Fibroblast of pulmonary artery (primary cell): ENCODE measurements around the gene HINT3.
"Not testable (repeated sequence)": the region's sequence is repeated elsewhere in the genome, so short reads cannot be mapped to it uniquely, and the experiment has no call there.

Experiments
- DNase-seq: peaks from one replicate; pipeline ENCODE4 v3.0.0-alpha.2; 2010; ENCODE audit warnings: low read depth
- H3K4me3 ChIP-seq: replicated peaks from 2 replicates; pipeline ENCODE4 v1.5.1; 2011; ENCODE audit warnings: low read depth, mild to moderate bottlenecking, control low read depth, low read length, moderate library complexity
- TF ChIP-seq, protein P1 (sequence below): IDR thresholded peaks from 2 replicates; pipeline ENCODE4 v1.5.1; 2011; ENCODE audit warnings: mild to moderate bottlenecking, control low read depth, low read length, inconsistent platforms; ENCODE audit errors: missing control alignments

Gene HINT3

DNA sequence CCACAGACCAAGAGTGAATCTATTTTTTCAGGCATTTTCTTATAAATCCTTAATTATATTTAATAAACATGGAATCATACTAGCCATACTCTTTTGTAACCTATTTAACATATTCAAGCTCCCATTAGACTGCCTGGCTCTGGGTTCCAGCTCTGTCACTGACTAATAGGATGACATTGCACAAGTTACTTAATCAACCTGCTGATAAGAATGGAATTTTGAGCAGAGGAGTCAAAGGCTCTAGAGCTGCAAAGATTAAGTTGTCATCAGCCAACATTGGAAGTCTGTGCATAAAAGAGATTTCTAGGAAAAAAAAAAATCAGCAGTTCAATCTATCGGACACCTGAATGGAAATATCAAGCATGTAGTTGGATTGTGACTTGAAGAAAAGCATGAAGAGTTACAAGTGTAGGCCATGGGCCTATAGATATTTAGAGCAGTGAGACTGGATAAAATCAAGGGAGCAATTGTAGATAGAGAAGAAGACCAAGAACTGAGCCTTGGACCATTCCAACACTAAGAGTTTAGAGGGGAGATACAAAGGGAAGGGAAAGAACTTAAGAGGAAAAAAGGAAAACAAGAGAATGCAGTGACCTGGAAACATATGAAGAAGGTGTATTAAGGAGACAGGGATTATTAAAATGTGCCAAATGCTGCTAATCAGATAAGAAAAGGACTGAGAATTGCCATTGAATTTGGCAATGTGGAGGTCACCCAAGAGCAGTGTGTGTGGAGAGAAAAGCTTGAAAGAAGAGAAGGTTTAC, 11.0 kb upstream of the HINT3 start:
- TF ChIP-seq, protein P1, sequence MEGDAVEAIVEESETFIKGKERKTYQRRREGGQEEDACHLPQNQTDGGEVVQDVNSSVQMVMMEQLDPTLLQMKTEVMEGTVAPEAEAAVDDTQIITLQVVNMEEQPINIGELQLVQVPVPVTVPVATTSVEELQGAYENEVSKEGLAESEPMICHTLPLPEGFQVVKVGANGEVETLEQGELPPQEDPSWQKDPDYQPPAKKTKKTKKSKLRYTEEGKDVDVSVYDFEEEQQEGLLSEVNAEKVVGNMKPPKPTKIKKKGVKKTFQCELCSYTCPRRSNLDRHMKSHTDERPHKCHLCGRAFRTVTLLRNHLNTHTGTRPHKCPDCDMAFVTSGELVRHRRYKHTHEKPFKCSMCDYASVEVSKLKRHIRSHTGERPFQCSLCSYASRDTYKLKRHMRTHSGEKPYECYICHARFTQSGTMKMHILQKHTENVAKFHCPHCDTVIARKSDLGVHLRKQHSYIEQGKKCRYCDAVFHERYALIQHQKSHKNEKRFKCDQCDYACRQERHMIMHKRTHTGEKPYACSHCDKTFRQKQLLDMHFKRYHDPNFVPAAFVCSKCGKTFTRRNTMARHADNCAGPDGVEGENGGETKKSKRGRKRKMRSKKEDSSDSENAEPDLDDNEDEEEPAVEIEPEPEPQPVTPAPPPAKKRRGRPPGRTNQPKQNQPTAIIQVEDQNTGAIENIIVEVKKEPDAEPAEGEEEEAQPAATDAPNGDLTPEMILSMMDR, result no peak
- peak; percentile 84 for DNase-seq
- H3K4me3 ChIP-seq, result no peak overlapping the region

DNA sequence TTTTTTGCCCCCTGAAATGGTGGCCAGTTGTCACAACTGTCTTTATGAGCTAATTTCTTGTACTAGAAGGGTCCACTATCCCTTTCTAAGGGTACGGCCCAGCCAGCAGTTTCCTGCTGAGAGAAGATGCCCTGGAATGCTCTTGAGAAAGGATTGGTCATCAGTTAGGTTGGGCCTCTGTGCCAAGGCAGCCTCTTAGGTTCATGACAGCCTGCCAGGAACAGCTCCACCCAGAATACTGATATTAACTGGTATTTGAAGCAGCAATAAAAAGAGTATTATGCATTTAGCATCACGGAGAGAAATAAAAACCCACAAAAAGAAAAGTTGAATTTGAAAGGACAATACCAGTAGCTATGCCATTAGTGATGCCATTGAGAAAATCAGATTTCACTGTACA, 9.0 kb upstream of the HINT3 start:
- peak; percentile 78 for DNase-seq
- no peak overlapping the region for H3K4me3 ChIP-seq
- TF ChIP-seq, protein P1, result no peak

GRCh38 chr6:125948455-125948854, 8.1 kb upstream of the HINT3 start:
- TF ChIP-seq, protein P1, result no peak
- no peak overlapping the region for H3K4me3 ChIP-seq
- no peak for DNase-seq

DNA sequence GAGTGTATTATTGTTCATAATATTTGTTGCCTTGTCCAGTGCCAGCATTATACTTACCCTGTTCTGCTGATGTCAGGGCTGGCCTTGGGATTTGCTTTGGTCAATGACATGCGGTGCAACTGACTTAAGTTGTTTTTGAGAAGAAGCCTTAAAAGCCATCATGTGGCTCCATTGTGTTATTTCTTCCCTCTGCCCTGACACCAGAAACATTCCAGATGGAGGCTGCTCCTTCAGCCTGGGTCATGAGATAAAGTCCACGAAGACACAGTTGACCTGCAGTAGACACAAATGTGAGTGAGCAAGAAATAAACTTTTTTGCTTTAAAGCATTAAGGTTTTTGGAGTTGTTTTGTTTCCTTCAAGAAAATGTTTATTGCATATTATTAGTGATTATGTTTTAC, 7.5 kb upstream of the HINT3 start:
- H3K4me3 ChIP-seq, result no peak overlapping the region
- DNase-seq, result no peak
- TF ChIP-seq, protein P1, result no peak

DNA sequence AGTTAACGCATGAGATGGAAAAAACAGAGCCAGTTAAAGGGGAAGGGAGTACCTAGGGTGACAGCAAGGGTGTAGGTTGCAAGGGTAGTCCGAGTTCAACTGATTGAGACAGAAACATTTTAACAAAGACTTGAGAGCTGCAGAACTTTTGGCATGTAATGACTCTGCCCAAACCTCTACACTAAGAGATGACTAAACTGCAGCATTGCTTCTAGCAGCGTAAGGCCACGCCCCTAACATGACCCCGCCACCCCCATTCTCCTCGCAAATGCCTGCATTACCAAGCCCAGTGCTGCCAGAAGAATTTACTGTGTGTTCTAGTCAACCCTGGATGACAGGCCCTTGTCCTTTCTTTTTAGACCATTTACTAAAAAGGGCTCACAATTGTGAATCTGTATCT, 6.3 kb upstream of the HINT3 start:
- peak; percentile 64 for DNase-seq
- TF ChIP-seq, protein P1, result no peak
- no peak overlapping the region for H3K4me3 ChIP-seq

DNA sequence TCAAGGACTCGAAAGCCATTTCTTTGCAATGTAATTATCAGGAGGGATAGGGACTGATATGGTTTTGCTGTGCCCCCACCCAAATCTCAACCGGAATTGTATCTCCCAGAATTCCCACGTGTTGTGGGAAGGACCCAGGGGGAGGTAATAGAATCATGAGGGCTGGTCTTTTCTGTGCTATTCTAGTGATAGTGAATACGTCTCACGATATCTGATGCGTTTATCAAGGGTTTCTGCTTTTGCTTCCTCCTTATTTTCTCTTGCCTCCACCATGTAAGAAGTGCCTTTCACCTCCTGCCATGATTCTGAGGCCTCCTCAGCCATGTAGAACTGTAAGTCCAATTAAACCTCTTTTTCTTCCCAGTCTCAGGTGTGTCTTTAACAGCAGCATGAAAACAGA, 5.9 kb upstream of the HINT3 start:
- DNase-seq, H3K4me3 ChIP-seq: not testable (repeated sequence)

DNA sequence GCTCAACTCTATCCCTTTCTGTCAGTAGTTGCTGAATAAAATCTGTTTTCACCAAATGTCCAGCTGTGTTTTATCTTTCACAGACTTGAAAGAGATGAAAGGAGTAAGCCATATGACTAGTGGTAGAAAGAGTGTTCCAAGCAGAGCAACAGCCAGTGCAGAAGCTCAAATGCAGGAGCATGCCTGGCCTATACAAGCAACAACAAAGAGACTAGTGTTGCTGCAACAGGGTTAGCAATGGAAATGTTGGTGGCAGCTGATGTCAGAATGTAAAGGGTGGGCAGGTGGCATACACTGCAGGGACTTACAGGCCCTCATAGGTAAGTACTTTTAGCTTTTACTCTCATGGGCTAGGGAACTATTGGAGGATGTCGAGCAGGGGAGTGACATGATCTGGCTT, 5.2 kb upstream of the HINT3 start:
- TF ChIP-seq, protein P1, result no peak
- H3K4me3 ChIP-seq, result no peak overlapping the region
- DNase-seq, result no peak
